ENCODE data around the gene CYP2F1. TPM values are rescaled to one million over a fixed set of nuclear protein-coding genes. Genes with fewer than 3 reads are reported as not detected.
A peak's percentile ranks its signal among the peaks of the same experiment; 100 is the strongest.
"Not testable (repeated sequence)": the region's sequence is repeated elsewhere in the genome, so short reads cannot be mapped to it uniquely, and the experiment has no call there.

CYP2F1 gene
- total and polyA plus RNA-seq, 3 experiments from 2014 or later, result not detected

- CTCF ChIA-PET, result interaction anchor here (0.6 to 2.1 kb wide), 24 partner anchors 9 to 679 kb away, joined by 3 to 30 read pairs (median 3); partner anchors contain the start of gene BLVRB
- Mint-ChIP-seq H3K27me3 (peaks cover 24 to 33% of the 10 kb centered on the region in 2 donors), H3K4me3 (no peak overlapping the region), H3K27ac (peak overlapping the region in 2 of 8 donors; percentile 43 to 66), H3K4me1 (peaks cover 0 to 3% (median 0%) of the 10 kb centered on the region in 3 donors), H3K36me3 (no peaks in the 10 kb centered on the region), H3K9me3 (no peaks in the 10 kb centered on the region)
- DNase-seq, result peak; percentile 77 to 90 (median 82)
- Histone ChIP-seq H3K4me3 (ENCODE audit: low read length) (no peak overlapping the region), H3K36me3 (ENCODE audit: insufficient read depth, low read length) (no peaks in the 10 kb centered on the region), H3K27ac (ENCODE audit: low read depth, low read length) (no peak overlapping the region), H3K9me3 (ENCODE audit: low read length) (no peaks in the 10 kb centered on the region), H3K4me1 (ENCODE audit: insufficient read depth, low read length) (no peaks in the 10 kb centered on the region), H3K27me3 (ENCODE audit: insufficient read depth, low read length, poor library complexity, severe bottlenecking) (no peaks in the 10 kb centered on the region)
- POLR2A ChIA-PET, result interaction anchor here (0.9 kb wide), 1 partner anchor 482 kb away, joined by 3 read pairs; no protein-coding TSS in a partner anchor
Measured at GRCh38 chr19:41144403-41144802, 30.2 kb downstream of the CYP2F1 start.

GRCh38 chr19:41149831-41150230, 35.6 kb downstream of the CYP2F1 start:
- Histone ChIP-seq H3K27ac (ENCODE audit: low read depth, low read length) (no peak overlapping the region), H3K27me3 (ENCODE audit: insufficient read depth, low read length, poor library complexity, severe bottlenecking) (no peaks in the 10 kb centered on the region), H3K36me3 (ENCODE audit: insufficient read depth, low read length) (no peaks in the 10 kb centered on the region), H3K9me3 (ENCODE audit: low read length) (no peaks in the 10 kb centered on the region), H3K4me1 (ENCODE audit: insufficient read depth, low read length) (no peaks in the 10 kb centered on the region), H3K4me3 (ENCODE audit: low read length) (no peak overlapping the region)
- DNase-seq, result no peak
- POLR2A ChIA-PET, result no interaction called here
- CTCF ChIA-PET, result no interaction called here
- Mint-ChIP-seq H3K4me1 (no peaks in the 10 kb centered on the region), H3K27ac (no peak overlapping the region), H3K9me3 (no peaks in the 10 kb centered on the region), H3K27me3 (peaks cover 17 to 30% of the 10 kb centered on the region in 2 donors), H3K36me3 (no peaks in the 10 kb centered on the region), H3K4me3 (no peak overlapping the region)

GRCh38 chr19:41150986-41151385, 36.8 kb downstream of the CYP2F1 start:
- H3K27ac ChIP-seq (ENCODE audit: low read depth, low read length); H3K27ac Mint-ChIP-seq; DNase-seq; H3K4me3 Mint-ChIP-seq; H3K36me3 Mint-ChIP-seq; H3K4me3 ChIP-seq (ENCODE audit: low read length); H3K4me1 Mint-ChIP-seq; H3K27me3 ChIP-seq (ENCODE audit: insufficient read depth, low read length, poor library complexity, severe bottlenecking); H3K4me1 ChIP-seq (ENCODE audit: insufficient read depth, low read length); POLR2A ChIA-PET; H3K9me3 Mint-ChIP-seq; H3K36me3 ChIP-seq (ENCODE audit: insufficient read depth, low read length); H3K9me3 ChIP-seq (ENCODE audit: low read length): not testable (repeated sequence)
- H3K27me3 Mint-ChIP-seq, result peaks cover 15 to 24% of the 10 kb centered on the region in 2 donors
- CTCF ChIA-PET, result interaction anchor here (0.7 kb wide), 1 partner anchor 492 kb away, joined by 3 read pairs; no protein-coding TSS in a partner anchor

GRCh38 chr19:41154060-41154459, 39.8 kb downstream of the CYP2F1 start:
- H3K9me3 Mint-ChIP-seq, result peaks cover 0 to 3% (median 2%) of the 10 kb centered on the region in 5 donors
- Histone ChIP-seq H3K27me3 (ENCODE audit: insufficient read depth, low read length, poor library complexity, severe bottlenecking) (no peaks in the 10 kb centered on the region), H3K4me3 (ENCODE audit: low read length) (no peak overlapping the region), H3K36me3 (ENCODE audit: insufficient read depth, low read length) (no peaks in the 10 kb centered on the region), H3K9me3 (ENCODE audit: low read length) (no peaks in the 10 kb centered on the region), H3K4me1 (ENCODE audit: insufficient read depth, low read length) (no peaks in the 10 kb centered on the region), H3K27ac (ENCODE audit: low read depth, low read length) (no peak overlapping the region)
- ChIA-PET POLR2A (no interaction called here), CTCF (no interaction called here)
- no peak overlapping the region for H3K4me3 Mint-ChIP-seq
- H3K4me1 Mint-ChIP-seq, result no peaks in the 10 kb centered on the region
- H3K36me3 Mint-ChIP-seq, result no peaks in the 10 kb centered on the region
- no peak overlapping the region for H3K27ac Mint-ChIP-seq
- DNase-seq, result no peak
- peaks cover 0 to 9% of the 10 kb centered on the region in 2 donors for H3K27me3 Mint-ChIP-seq

- Mint-ChIP-seq H3K4me3 (no peak overlapping the region), H3K27ac (no peak overlapping the region), H3K27me3 (peaks cover 0 to 9% of the 10 kb centered on the region in 2 donors), H3K9me3 (peaks cover 0 to 3% (median 2%) of the 10 kb centered on the region in 5 donors), H3K4me1 (no peaks in the 10 kb centered on the region), H3K36me3 (no peaks in the 10 kb centered on the region)
- POLR2A ChIA-PET, result no interaction called here
- no peaks in the 10 kb centered on the region for H3K27me3 ChIP-seq (ENCODE audit: insufficient read depth, low read length, poor library complexity, severe bottlenecking)
- H3K4me3 ChIP-seq (ENCODE audit: low read length), result no peak overlapping the region
- no peak for DNase-seq
- no peaks in the 10 kb centered on the region for H3K9me3 ChIP-seq (ENCODE audit: low read length)
- no peaks in the 10 kb centered on the region for H3K36me3 ChIP-seq (ENCODE audit: insufficient read depth, low read length)
- no peaks in the 10 kb centered on the region for H3K4me1 ChIP-seq (ENCODE audit: insufficient read depth, low read length)
- H3K27ac ChIP-seq (ENCODE audit: low read depth, low read length), result no peak overlapping the region
- CTCF ChIA-PET, result no interaction called here
Measured at GRCh38 chr19:41156207-41156606, 42.0 kb downstream of the CYP2F1 start.

GRCh38 chr19:41159881-41160280, 45.6 kb downstream of the CYP2F1 start:
- H3K9me3 Mint-ChIP-seq, result peaks cover 0 to 3% (median 2%) of the 10 kb centered on the region in 5 donors
- H3K27ac Mint-ChIP-seq, result no peak overlapping the region
- CTCF ChIA-PET, result no interaction called here
- DNase-seq, result no peak
- H3K36me3 Mint-ChIP-seq, result no peaks in the 10 kb centered on the region
- H3K4me1 Mint-ChIP-seq, result no peaks in the 10 kb centered on the region
- Histone ChIP-seq H3K4me1 (ENCODE audit: insufficient read depth, low read length) (no peaks in the 10 kb centered on the region), H3K27ac (ENCODE audit: low read depth, low read length) (no peak overlapping the region), H3K36me3 (ENCODE audit: insufficient read depth, low read length) (no peaks in the 10 kb centered on the region), H3K4me3 (ENCODE audit: low read length) (no peak overlapping the region), H3K9me3 (ENCODE audit: low read length) (no peaks in the 10 kb centered on the region), H3K27me3 (ENCODE audit: insufficient read depth, low read length, poor library complexity, severe bottlenecking) (no peaks in the 10 kb centered on the region)
- peaks cover 0 to 5% of the 10 kb centered on the region in 2 donors for H3K27me3 Mint-ChIP-seq
- POLR2A ChIA-PET, result no interaction called here
- no peak overlapping the region for H3K4me3 Mint-ChIP-seq

- Mint-ChIP-seq H3K9me3 (no peaks in the 10 kb centered on the region), H3K27ac (no peak overlapping the region), H3K27me3 (no peaks in the 10 kb centered on the region), H3K4me3 (no peak overlapping the region), H3K4me1 (no peaks in the 10 kb centered on the region), H3K36me3 (no peaks in the 10 kb centered on the region)
- no peak overlapping the region for H3K27ac ChIP-seq (ENCODE audit: low read depth, low read length)
- ChIA-PET CTCF (no interaction called here), POLR2A (no interaction called here)
- no peak for DNase-seq
- no peaks in the 10 kb centered on the region for H3K27me3 ChIP-seq (ENCODE audit: insufficient read depth, low read length, poor library complexity, severe bottlenecking)
- H3K4me1 ChIP-seq (ENCODE audit: insufficient read depth, low read length), result no peaks in the 10 kb centered on the region
- H3K9me3 ChIP-seq (ENCODE audit: low read length), result no peaks in the 10 kb centered on the region
- no peak overlapping the region for H3K4me3 ChIP-seq (ENCODE audit: low read length)
- H3K36me3 ChIP-seq (ENCODE audit: insufficient read depth, low read length), result no peaks in the 10 kb centered on the region
Measured at GRCh38 chr19:41161903-41162302, 47.7 kb downstream of the CYP2F1 start.

- CTCF ChIA-PET, result no interaction called here
Measured at GRCh38 chr19:41166944-41167804, 52.9 kb downstream of the CYP2F1 start.

More at GRCh38 chr19:41166944-41167804, 52.9 kb downstream of the CYP2F1 start:
- Mint-ChIP-seq H3K4me3 (no peak overlapping the region), H3K27ac (peak overlapping the region in 1 of 8 donors; percentile 57), H3K9me3 (no peaks in the 10 kb centered on the region), H3K27me3 (peaks cover 0 to 8% of the 10 kb centered on the region in 2 donors), H3K36me3 (no peaks in the 10 kb centered on the region), H3K4me1 (no peaks in the 10 kb centered on the region)
- no peak for DNase-seq
- Histone ChIP-seq H3K9me3 (ENCODE audit: low read length) (no peaks in the 10 kb centered on the region), H3K36me3 (ENCODE audit: insufficient read depth, low read length) (no peaks in the 10 kb centered on the region), H3K27me3 (ENCODE audit: insufficient read depth, low read length, poor library complexity, severe bottlenecking) (no peaks in the 10 kb centered on the region), H3K4me1 (ENCODE audit: insufficient read depth, low read length) (no peaks in the 10 kb centered on the region), H3K4me3 (ENCODE audit: low read length) (no peak overlapping the region), H3K27ac (ENCODE audit: low read depth, low read length) (no peak overlapping the region)
- POLR2A ChIA-PET, result no interaction called here
